ENCODE measurements around the gene ZNF774. TPM values are rescaled to one million over a fixed set of nuclear protein-coding genes. Genes with fewer than 3 reads are reported as not detected.
"Not testable (repeated sequence)": the region's sequence is repeated elsewhere in the genome, so short reads cannot be mapped to it uniquely, and the experiment has no call there.

ZNF774 gene
- total and polyA plus RNA-seq, 5 donors: 2.0 to 6.4 (median 4.3) TPM

DNA sequence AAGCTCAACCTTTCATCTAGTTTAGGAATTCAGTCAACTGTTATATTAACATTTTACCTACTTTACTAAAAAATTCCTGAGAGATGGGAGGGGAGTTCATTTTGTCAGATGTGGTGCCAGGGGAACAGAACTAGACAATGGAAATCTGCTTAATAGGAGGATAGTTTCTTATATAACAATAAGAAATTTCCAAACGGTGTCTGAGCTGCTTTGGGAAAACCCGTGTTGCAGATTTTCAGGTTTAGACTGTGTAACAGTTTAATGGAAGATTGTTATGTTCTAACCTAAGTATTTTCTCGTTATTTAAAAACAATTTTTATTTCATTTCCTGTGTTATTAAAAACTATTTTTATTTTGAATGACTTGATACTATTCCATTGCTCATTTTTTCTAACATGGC is 55.3 kb downstream of the ZNF774 start:
- H3K27me3 ChIP-seq (ENCODE audit: control insufficient read depth, insufficient read depth): no peaks in the 10 kb centered on the region
- peaks cover 11% of the 10 kb centered on the region for H3K4me1 ChIP-seq (ENCODE audit: control insufficient read depth, insufficient read depth, low read length)
- DNase-seq (no peak), ATAC-seq (no peak)
- no peaks in the 10 kb centered on the region for H3K9me3 ChIP-seq (ENCODE audit: control insufficient read depth, low read length)
- H3K4me3 ChIP-seq (ENCODE audit: low read length): no peak overlapping the region
- intact Hi-C loops (cut with DNase I): no loop called here
- WGBS: 62% methylated on average over 3 of the region's 3 CpGs
- H3K27ac ChIP-seq (ENCODE audit: low read length): no peak overlapping the region

DNA sequence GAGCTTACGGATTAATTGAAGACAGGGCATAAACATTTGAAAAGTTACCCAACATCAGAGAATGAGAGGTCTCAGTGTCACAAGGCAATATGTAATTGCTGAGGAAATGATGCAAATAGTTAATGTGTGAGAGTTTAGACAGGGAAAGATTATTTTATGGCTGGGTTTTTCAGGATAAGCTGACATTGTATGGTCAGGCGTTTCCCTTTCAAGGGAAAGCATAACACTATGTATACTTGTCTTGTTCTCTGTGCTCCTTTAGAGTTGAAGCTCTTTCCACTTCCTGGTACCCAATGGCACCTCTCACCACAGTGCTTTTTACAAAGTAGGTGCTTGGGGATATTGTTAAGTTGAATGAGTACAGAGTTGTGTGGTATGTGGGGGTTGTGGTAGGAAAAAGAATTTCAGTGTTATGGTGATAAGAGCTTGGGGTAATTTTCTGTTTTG is 55.8 kb downstream of the ZNF774 start:
- H3K27ac ChIP-seq (ENCODE audit: low read length): no peak overlapping the region
- H3K4me3 ChIP-seq (ENCODE audit: low read length): no peak overlapping the region
- H3K27me3 ChIP-seq (ENCODE audit: control insufficient read depth, insufficient read depth): no peaks in the 10 kb centered on the region
- 66% methylated on average over 2 of the region's 2 CpGs for WGBS
- intact Hi-C loops (cut with DNase I): no loop called here
- DNase-seq: no peak
- no peaks in the 10 kb centered on the region for H3K9me3 ChIP-seq (ENCODE audit: control insufficient read depth, low read length)
- H3K4me1 ChIP-seq (ENCODE audit: control insufficient read depth, insufficient read depth, low read length): peaks cover 15% of the 10 kb centered on the region
- peak in 1 of 2 donors; percentile 49 for ATAC-seq

DNA sequence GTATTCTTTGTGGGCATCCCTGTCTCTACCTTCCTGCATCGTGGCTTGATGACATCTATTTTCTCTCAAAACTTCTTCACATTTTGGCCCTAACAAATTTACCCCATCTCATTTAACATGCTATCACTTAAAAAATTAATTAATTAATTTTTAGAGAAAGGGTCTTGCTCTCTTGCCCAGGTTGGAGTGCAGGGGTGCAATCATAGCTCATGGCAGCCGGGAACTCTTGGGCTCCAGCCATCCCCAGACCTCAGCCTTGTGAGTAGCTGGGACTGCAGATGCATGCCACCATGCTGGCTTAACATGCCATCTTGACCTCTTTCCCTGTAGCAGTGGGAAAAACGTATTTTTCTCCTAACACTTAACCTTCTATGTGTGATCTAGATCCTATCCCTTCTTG is 56.6 kb downstream of the ZNF774 start:
- ATAC-seq (no peak), DNase-seq (no peak)
- WGBS: 87% methylated on average over 3 of the region's 3 CpGs
- Histone ChIP-seq H3K27me3 (ENCODE audit: control insufficient read depth, insufficient read depth) (no peaks in the 10 kb centered on the region), H3K9me3 (ENCODE audit: control insufficient read depth, low read length) (no peaks in the 10 kb centered on the region), H3K4me3 (ENCODE audit: low read length) (no peak overlapping the region), H3K27ac (ENCODE audit: low read length) (no peak overlapping the region), H3K4me1 (ENCODE audit: control insufficient read depth, insufficient read depth, low read length) (peaks cover 15% of the 10 kb centered on the region)
- intact Hi-C loops (cut with DNase I): no loop called here

DNA sequence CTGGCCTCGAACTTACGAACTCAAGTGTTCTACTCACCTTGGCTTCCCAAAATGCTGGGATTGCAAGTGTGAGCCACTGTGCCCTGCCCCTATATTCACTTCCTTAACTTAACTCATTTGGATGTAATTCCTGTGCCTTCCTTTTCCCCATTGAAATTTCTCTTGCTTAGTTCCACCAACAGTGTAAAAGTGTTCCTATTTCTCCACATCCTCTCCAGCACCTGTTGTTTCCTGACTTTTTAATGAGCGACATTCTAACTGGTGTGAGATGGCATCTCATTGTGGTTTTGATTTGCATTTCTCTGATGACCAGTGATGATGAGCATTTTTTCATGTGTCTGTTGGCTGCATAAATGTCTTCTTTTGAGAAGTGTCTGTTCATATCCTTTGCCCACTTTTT is 57.5 kb downstream of the ZNF774 start:
- H3K4me3 ChIP-seq (ENCODE audit: low read length); DNase-seq; intact Hi-C loops (cut with DNase I); H3K27me3 ChIP-seq (ENCODE audit: control insufficient read depth, insufficient read depth); H3K9me3 ChIP-seq (ENCODE audit: control insufficient read depth, low read length); H3K27ac ChIP-seq (ENCODE audit: low read length); ATAC-seq: not testable (repeated sequence)
- WGBS: 96% methylated on average over 3 of the region's 3 CpGs
- H3K4me1 ChIP-seq (ENCODE audit: control insufficient read depth, insufficient read depth, low read length): peaks cover 16% of the 10 kb centered on the region

DNA sequence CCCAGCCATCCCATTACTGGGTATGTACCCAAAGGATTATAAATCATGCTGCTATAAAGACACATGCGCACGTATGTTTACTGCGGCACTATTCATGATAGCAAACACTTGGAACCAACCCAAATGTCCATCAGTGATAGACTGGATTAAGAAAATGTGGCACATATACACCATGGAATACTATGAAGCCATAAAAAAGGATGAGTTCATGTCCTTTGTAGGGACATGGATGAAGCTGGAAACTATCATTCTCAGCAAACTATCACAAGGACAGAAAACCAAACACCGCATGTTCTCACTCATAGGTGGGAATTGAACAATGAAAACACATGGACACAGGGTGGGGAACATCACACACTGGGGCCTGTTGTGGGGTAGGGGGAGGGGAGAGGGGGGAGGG is 58.2 kb downstream of the ZNF774 start:
- H3K9me3 ChIP-seq (ENCODE audit: control insufficient read depth, low read length); ATAC-seq; H3K4me3 ChIP-seq (ENCODE audit: low read length); intact Hi-C loops (cut with DNase I); DNase-seq; H3K27me3 ChIP-seq (ENCODE audit: control insufficient read depth, insufficient read depth); H3K27ac ChIP-seq (ENCODE audit: low read length): not testable (repeated sequence)
- 99% methylated on average over 4 of the region's 4 CpGs for WGBS
- peaks cover 17% of the 10 kb centered on the region for H3K4me1 ChIP-seq (ENCODE audit: control insufficient read depth, insufficient read depth, low read length)

DNA sequence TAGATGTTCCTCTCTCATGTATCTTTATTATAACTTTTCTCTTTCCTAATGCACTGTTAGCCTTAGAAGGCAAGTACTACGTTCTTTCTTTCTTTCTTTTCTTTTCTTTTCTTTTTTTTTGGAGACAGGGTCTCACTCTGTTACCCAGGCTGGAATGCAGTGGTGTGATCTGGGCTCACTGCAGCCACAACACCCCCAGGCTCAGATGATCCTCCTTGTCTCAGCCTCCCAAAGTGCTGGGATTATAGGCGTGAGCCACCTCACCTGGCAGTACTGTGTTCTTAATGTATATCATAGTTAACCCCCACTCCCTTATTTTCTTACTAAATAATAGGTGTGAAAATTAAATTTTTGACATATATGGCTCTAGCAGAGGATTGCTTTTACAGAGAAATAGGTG is 59.1 kb downstream of the ZNF774 start:
- Histone ChIP-seq H3K9me3 (ENCODE audit: control insufficient read depth, low read length) (no peaks in the 10 kb centered on the region), H3K4me3 (ENCODE audit: low read length) (no peak overlapping the region), H3K27ac (ENCODE audit: low read length) (no peak overlapping the region), H3K4me1 (ENCODE audit: control insufficient read depth, insufficient read depth, low read length) (peaks cover 17% of the 10 kb centered on the region), H3K27me3 (ENCODE audit: control insufficient read depth, insufficient read depth) (no peaks in the 10 kb centered on the region)
- WGBS: 93% methylated on average over 2 of the region's 2 CpGs
- DNase-seq (no peak), ATAC-seq (no peak)
- intact Hi-C loops (cut with DNase I): no loop called here

Other genes starting within 250 kb of the ZNF774 start
- 100 to 1,000 TPM; 203 to 246 (median 221) TPM for gene IDH2, start 249.8 kb upstream of the ZNF774 start, total RNA-seq
- gene IDH2, start 249.8 kb upstream of the ZNF774 start, polyA plus RNA-seq: 275 TPM
- 10 to 100 TPM; 32.6 to 39.6 (median 33.5) TPM for gene SEMA4B, start 151.0 kb upstream of the ZNF774 start, total RNA-seq
- 16.4 TPM for gene SEMA4B, start 151.0 kb upstream of the ZNF774 start, polyA plus RNA-seq
- gene CIB1, start 118.3 kb upstream of the ZNF774 start, total RNA-seq: 10 to 100 TPM; 69.5 to 70.7 (median 70.1) TPM
- 95.8 TPM for gene CIB1, start 118.3 kb upstream of the ZNF774 start, polyA plus RNA-seq
- 10 to 100 TPM; 10.6 to 20.5 (median 15.6) TPM for gene GDPGP1, start 118.1 kb upstream of the ZNF774 start, total RNA-seq
- gene GDPGP1, start 118.1 kb upstream of the ZNF774 start, polyA plus RNA-seq: 6.5 TPM
- gene TTLL13, start 102.7 kb upstream of the ZNF774 start, total RNA-seq: under 1 TPM in 2 of 4 donors, not detected in 2; 0.24 to 0.54 TPM
- 0.72 TPM for gene TTLL13, start 102.7 kb upstream of the ZNF774 start, polyA plus RNA-seq
- 100 to 1,000 TPM; 135 to 159 (median 154) TPM for gene NGRN, start 86.6 kb upstream of the ZNF774 start, total RNA-seq
- gene NGRN, start 86.6 kb upstream of the ZNF774 start, polyA plus RNA-seq: 163 TPM
- 10 to 100 TPM; 37.8 to 57.9 (median 53.8) TPM for gene IQGAP1, start 36.0 kb downstream of the ZNF774 start, total RNA-seq
- 30.0 TPM for gene IQGAP1, start 36.0 kb downstream of the ZNF774 start, polyA plus RNA-seq
- gene CRTC3, start 177.6 kb downstream of the ZNF774 start, total RNA-seq: 10 to 100 TPM; 27.2 to 35.5 (median 30.6) TPM
- 15.1 TPM for gene CRTC3, start 177.6 kb downstream of the ZNF774 start, polyA plus RNA-seq